RKO (cell line): ENCODE measurements around the gene RHOT2.

Source experiments
- DNase-seq: peaks from one replicate; pipeline ENCODE4 v3.0.0-alpha.2; 2016; ENCODE audit warnings: low spot score

The RHOT2 gene

DNA sequence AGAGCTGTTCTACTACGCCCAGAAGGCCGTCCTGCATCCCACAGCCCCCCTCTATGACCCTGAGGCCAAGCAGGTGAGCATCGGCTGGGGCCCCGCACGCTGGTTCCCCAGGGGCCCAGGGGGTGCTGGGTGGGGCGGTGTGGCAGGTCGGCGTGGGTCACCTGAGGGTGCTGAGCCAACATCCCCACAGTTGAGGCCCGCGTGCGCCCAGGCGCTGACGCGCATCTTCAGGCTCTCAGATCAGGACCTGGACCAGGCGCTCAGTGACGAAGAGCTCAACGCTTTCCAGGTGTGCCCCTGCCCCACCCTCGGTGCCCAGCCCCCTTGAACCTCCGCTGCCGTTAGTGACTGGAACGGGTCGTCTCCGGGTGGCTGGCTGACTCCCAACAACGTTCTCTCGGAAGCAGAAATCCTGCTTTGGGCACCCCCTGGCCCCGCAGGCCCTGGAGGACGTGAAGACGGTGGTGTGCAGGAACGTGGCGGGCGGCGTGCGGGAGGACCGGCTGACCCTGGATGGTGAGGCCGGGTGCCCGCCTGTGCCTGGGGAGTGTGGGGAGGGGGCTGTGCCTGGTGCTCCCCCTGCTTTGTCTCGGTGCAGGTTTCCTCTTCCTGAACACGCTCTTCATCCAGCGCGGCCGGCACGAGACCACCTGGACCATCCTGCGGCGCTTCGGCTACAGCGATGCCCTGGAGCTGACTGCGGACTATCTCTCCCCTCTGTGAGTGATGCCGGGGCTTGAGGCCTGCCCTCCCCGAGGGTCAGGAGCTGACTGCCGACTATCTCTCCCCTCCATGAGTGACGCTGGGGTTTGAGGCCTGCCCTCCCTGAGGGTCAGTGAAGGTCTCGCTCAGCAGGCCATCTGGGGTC lies 2.8 kb downstream of the RHOT2 start:
- DNase-seq: no peak

GRCh38 chr16:671353-672131 lies 3.6 kb downstream of the RHOT2 start:
- no peak for DNase-seq

DNA sequence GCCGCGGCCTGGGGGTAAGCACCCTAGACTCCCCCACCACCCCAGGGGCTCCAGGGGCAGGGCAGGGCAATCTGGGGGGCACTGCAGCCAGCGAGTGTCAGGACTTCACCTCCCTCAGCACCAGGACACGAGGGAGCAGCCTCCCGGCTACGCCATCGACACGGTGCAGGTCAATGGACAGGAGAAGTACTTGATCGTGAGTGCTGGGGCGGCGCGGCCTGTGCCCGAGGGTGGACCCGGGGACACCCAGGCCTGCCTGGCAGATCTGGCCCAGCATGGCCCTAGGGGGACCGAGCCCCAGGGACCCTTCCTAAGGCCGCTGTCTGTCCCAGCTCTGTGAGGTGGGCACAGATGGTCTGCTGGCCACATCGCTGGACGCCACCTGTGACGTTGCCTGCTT lies 4.4 kb downstream of the RHOT2 start:
- no peak for DNase-seq

GRCh38 chr16:672851-673250 lies 4.9 kb downstream of the RHOT2 start:
- DNase-seq: no peak

DNA sequence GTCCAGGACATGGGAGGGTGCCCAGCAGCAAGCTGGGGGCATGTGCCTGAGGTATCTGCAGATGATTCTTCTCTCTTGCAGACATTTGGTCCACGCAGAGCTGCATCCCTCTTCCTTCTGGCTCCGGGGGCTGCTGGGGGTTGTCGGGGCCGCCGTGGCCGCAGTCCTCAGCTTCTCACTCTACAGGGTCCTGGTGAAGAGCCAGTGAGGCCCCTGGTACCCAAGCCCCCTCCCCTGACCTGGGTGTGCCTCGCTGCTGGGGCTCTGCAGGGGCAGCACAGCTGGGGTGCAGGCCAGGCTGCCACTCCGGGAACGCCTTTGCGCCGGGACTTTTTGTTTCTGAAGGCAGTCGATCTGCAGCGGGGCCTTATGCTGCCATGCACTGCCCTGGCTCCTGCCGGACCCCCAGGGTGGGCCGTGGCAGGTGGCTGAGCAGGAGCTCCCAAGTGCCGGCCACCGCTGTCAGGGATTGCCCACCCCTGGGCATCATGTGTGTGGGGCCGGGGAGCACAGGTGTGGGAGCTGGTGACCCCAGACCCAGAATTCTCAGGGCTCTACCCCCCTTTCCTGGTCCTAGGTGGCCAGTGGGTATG lies 5.6 kb downstream of the RHOT2 start:
- no peak for DNase-seq

DNA sequence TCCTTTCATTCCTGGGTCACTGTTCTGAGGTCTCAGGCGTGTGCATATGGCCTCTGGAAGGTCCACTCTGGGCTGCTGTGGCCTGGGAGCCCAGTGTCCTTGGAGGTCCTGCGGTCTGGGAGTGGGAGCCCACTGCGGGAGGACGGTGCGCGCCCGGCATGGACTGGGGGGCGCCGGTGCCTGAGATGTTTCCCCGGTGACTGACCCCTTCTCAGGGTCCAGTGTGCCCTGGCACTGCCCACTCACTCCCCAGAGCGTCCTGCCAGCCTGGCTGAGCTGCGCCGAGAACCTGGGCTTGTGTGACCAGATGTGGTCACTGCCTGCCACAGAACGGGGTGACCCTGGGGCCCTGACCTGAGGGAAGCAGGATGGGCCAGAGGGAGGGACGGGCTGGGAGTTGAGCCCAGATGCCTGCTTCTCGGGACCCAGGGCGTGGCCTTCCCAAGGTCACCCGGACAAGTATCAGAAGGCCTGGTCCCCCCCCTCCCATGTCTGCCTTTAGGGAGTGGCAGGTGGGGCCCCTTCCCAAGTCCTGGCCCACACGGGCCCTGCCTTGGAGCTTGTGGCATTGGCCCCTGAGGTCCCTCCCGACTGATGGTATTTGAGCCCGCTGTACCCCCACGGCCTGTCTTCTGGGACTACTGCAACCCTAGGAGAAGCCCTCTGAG lies 6.4 kb downstream of the RHOT2 start:
- DNase-seq: no peak

DNA sequence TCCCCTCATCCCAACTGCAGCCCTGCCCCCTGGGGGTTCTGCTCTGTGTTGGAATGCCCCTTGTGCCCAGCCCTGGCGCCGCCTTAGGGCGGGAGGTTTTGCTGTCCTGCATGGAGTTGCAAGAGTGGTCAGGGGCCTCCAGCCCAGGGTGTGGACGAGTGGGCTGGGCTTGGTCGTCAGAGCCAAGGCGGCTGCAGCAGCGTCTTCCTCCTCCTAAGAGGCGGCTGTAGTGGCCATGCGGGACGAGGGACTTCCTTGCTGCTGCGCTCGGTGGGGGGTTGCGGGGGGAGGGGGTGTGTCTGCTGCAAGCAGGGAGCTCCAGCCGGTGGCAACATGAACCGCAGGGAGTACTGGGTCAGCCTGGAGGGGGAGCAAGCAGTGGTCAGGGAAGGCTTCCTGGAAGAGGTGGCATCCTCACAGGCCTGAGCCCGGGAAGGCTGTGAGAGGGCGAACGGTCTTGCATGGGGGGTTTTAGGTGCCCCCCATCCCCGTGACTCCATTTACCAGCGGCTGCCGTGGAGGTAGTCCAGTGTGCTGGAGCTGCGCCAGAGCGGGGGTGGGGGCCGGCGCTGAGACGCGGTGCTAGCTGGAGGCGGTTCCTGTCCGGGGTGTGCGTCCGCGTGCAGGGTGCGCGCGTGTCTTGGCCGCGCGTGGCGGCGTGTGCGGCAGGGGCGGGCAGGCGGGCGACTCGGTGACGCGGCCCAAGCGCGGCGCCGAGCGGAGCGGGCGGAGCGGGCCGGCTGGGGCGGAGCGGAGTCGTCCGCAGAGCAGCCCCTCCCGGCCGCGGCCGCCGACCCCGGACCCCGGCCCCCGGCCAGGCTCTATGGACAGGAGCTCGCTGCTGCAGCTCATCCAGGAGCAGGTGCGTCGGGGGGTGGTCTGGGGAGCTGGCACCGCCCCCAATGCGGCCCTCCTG lies 7.3 kb downstream of the RHOT2 start, which contains the start of gene RHBDL1:
TSS of gene RHBDL1 (plus strand) at position 704 of the 916 bp plus-strand sequence. CDS start at position 824, 120 bp downstream.
- DNase-seq: no peak

GRCh38 chr16:675884-676564 lies 8.1 kb downstream of the RHOT2 start:
- DNase-seq: no peak

DNA sequence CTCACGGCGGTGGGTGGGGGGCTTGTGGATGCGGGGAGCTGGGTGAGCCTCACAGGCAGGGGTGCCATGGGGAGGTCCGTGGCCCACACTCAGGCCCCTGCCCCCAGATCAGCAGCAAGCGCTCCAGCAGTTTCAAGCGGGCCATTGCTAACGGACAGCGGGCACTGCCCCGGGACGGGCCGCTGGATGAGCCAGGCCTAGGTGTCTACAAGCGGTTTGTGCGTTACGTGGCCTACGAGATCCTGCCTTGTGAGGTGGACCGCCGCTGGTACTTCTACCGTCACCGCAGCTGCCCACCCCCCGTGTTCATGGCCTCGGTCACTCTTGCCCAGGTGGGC lies 8.6 kb downstream of the RHOT2 start:
- no peak for DNase-seq

GRCh38 chr16:676913-677312 lies 9.0 kb downstream of the RHOT2 start:
- DNase-seq: no peak

DNA sequence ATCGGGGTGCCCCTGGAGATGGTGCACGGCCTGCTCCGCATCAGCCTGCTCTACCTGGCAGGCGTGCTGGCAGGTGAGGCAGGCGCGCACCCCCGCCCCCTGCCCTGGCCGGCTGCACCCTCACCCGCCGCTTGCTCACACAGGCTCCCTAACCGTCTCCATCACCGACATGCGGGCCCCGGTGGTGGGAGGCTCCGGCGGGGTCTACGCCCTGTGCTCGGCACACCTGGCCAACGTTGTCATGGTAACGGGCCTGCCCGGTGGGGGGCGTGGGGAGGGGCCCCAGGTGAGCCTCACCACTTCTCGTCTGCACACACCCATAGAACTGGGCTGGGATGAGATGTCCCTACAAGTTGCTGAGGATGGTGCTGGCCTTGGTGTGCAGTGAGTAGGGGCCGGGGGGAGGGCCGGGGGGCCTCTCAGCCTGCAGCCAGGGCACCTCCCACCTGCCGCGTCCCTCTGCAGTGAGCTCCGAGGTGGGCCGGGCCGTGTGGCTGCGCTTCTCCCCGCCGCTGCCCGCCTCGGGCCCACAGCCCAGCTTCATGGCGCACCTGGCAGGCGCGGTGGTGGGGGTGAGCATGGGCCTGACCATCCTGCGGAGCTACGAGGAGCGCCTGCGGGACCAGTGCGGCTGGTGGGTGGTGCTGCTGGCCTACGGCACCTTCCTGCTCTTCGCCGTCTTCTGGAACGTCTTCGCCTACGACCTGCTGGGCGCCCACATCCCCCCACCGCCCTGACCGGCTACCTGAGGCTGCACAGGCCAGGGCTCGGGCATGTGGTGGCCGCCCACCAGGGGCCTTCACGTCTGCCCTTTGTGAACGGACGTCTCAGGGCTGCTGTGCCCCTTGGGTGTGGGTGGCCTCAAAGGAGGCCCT lies 9.6 kb downstream of the RHOT2 start:
- no peak for DNase-seq

DNA sequence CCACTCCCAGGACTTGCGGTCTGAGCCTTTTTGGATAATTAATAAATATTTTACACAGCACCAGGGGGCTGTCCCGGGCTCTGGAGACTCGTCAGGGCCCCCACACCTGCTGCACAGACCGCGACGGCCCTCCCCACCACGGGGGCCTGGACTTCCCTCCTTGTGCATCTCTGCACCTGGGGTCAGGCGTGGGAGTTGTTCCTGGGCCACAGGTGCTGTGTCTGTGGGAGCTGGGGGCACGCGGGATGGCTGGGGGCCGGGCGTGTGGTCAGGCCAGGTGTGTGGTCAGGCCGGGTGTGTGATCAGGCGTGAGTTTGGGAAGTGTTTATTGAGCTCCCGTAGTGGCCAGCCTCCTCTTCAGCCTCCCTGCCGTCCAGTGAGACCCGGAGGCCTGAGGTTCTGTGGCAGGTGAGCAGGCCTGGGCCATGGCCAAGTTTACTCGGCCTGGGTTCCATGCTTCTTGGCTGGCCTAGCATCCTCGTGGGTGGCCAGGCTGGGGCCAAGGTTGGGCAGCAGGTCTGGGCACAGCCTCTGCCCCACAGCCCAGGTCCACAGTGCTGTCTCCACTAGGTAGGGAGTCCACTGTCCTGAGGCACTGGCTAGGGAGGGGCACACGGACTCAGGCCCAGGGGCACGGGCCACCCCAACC lies 10.4 kb downstream of the RHOT2 start:
- no peak for DNase-seq

DNA sequence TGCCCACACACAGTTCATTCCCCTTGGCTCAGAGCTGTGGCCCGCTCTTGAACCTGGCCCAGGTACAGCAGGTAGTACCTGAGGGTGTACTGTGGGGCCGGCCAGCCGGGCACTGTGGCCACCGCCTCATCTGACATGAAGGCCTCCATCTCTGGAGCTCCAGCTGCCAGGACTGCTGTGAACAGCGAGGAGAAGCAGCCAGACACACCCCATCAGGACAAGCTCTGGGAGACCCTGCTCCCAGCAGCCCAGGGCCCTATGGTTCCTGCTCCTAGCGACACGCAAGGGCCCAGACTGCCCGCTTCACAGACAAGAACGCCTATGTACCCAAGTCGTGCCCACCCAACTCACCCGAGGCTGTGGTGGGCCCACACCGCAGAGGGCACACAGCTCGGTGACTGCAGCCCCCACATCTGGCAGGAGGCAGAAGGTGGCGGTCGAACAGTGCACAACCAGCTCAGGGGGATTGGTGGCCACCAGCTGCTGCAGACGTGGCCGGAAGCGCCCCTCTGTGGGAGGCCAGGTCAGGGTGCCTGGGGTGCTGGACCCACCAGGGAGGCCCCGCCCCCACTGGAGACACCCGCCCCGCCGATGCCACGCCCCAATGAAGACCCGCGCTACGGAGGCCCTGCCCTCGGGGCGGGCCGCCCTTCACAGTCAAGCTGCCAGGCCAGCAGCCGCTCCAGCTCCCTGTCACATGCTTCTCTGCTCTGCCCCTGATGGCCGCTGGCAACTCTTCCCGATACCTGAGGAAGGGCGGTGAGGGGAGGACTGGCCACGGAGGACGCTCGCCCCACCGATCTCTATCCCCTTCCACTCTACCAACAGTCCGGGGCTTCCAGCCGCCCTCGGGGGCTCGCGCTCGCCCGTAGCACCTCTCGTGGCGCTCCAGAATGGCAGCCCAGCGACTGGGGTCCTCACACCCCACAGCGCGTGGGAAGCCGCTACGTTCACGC lies 11.2 kb downstream of the RHOT2 start:
- DNase-seq: peak; percentile 76

DNA sequence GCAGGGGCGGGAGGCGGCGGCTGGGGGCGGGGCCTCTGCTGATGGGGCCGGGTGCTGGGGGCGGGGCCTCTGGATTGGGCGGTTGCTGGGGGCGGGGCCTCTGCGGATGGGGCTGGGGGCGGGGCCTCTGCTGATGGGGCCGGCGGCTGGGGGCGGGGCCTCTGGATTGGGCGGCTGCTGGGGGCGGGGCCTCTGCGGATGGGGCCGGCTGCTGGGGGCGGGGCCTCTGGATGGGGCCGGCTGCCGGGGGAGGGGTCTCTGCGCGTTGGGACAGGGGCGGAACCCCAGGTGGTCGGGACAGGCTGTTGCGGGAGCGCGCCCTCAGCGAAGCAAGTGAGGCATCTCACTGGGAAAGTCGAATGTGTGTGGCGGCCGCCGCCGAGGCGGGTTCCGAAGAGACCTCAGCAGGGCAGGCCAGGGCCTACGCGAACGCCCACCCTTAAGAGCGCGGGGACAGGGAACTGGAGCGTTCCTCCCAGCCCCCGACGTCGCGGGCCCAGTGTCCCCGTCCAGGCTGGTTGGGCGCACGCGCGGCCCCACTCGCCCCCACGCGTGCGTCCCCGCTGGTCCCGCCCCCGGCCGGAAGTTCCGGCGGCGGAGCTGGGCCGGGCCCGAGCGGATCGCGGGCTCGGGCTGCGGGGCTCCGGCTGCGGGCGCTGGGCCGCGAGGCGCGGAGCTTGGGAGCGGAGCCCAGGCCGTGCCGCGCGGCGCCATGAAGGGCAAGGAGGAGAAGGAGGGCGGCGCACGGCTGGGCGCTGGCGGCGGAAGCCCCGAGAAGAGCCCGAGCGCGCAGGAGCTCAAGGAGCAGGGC lies 12.1 kb downstream of the RHOT2 start, which contains the start of gene STUB1:
TSS of gene STUB1 (plus strand) at position 597 of the 811 bp plus-strand sequence. CDS start at position 713, 116 bp downstream.
- DNase-seq: peak; percentile 88

GRCh38 chr16:680625-680945 lies 12.7 kb downstream of the RHOT2 start:
- DNase-seq: no peak

GRCh38 chr16:680967-681745 lies 13.2 kb downstream of the RHOT2 start:
- DNase-seq: peak; percentile 87
